Hematopoietic multipotent progenitor cell treated with erythropoietin and hydrocortisone succinate and interleukin-3 and kit ligand, for 4 days (in vitro differentiated cells): ENCODE measurements around the gene FUT4.

Experiments
- DNase-seq: peaks from one replicate; pipeline ENCODE4 v3.0.0-alpha.2; 2015

FUT4 gene

DNA sequence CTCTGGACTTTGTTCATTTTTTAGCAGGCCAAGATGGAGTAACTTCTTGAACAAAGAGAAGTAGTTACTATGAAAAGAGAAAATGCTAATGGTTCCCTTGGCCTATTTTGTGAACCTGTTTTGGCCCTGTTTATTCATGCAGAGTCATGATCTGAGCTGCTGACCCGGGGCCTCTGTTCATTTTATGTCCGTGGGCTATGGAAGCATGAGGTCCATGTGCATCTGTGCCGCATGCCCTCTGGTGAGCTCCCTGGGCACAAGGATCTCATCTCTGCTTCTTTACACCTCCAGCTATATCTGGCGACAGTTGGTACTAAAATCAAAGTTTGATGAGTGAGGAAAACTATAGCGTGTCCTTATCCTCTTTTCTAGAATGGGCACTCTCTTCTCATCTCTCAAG lies 24.5 kb downstream of the FUT4 start:
- no peak for DNase-seq

DNA sequence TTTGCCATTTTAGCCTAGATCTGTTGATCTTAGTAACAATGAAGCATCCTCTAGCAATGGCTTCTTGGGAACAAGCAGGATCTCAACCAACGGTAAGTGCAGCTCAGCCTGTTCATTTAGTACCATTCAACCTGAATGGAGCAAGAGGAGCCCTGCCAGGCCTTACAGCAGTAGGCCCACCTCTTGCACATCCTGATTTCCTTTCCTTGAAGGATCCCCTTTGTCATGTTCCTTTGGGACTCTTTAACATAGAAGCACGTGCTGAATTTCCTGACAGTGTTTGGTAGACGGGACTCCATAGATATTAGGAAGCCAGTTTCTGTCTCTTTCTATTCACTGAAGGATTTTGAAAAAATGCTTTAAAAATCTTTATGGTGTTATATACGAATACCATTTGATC lies 25.0 kb downstream of the FUT4 start:
- DNase-seq = no peak

DNA sequence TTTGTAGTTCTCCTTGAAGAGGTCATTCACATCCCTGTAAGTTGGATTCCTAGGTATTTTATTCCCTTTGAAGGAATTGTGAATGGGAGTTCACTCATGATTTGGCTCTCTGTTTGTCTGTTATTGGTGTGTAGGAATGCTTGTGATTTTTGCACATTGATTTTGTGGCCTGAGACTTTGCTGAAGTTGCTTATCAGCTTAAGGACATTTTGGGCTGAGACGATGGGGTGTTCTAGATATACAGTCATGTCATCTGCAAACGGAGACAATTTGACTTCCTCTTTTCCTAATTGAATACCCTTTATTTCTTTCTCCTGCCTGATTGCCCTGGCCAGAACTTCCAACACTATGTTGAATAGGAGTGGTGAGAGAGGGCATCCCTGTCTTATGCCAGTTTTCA lies 29.3 kb downstream of the FUT4 start:
- peak; percentile 48 for DNase-seq

DNA sequence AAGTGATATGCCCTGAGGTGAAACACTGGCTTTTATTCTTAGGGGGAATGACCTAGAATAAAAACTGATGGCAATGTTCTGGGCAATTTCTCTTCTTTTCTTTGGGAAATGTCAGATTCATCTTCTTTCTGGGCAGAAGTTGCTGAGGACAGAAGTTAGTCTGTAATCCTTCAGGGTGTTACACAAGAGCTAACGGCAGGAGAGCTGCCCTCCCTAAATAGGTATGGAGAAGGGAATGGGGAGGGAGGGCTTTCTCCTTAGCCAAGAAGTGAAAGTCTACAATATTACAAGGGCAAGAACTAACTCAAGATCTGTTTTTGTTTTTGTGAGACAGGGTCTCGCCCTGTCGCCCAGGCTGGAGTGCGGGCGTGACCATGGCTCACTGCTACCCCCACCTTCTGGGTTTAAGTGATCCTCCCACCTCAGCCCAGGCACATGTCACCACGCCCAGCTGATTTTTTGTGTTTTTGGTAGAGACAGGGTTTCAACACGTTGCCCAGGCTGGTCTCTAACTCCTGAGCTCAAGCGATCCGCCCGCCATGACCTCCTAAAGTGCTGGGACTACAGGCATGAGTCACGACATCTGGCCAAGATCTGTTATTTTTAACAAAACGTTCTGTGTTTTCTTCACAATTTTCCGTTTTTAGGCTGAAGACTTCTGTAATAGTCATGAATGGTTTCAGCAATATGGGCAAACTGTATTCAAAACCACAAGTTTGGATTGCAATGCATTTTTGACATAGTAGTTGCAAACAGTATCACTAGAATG lies 30.7 kb downstream of the FUT4 start:
- peak; percentile 70 for DNase-seq

GRCh38 chr11:94576306-94576705 lies 32.6 kb downstream of the FUT4 start:
- no peak for DNase-seq

DNA sequence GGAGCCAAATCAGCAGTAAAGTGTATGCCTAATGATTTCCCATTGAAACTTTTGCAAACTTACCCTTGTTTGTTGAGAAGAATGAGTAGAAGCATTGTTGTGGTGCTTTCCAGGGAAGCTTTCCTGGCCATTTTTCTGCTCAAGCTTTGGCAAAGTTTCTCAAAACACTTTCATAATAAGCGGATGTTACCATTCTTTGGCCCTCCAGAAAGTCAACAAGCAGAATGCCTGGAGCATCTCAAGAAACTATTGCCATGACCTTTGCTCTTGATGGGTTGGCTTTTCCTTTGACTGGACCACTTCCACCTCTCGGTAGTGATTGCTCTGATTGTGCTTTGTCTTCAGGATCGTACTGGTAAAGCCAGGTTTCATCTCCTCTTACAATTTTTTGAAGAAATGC lies 34.1 kb downstream of the FUT4 start:
- DNase-seq = no peak

GRCh38 chr11:94581926-94582325 lies 38.2 kb downstream of the FUT4 start:
- DNase-seq = no peak

GRCh38 chr11:94583213-94583865 lies 39.6 kb downstream of the FUT4 start:
- DNase-seq = peak; percentile 20

DNA sequence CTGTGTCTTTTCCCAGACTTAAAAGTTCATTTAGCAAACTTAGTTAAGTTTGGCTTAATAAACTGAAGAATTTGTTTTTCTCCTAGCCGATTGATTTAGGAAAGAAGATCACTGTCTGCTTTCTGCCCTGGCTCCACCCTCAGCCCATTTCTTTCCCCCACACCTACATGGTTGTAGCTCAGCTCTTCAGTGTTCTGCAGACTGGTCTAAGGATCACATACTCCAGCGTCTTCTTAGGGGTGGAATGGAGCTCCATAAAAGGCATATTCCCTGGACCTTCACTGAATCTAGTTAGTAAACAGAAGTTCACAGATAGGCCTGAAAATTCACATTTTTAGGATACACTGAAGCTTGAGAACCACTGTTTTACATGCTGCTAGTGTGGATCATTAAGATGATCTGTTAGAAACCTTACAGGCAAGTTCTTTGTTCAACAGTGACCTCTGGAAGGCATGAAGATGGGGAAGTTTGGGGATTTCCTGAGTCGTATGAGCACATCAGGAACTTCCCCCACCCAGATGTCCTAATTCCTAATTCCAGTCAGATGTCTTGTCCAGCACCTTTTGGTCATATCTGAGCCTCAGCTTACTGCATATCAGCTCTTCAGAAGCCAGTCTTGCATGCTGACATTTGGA lies 40.3 kb downstream of the FUT4 start:
- peak; percentile 8 for DNase-seq

DNA sequence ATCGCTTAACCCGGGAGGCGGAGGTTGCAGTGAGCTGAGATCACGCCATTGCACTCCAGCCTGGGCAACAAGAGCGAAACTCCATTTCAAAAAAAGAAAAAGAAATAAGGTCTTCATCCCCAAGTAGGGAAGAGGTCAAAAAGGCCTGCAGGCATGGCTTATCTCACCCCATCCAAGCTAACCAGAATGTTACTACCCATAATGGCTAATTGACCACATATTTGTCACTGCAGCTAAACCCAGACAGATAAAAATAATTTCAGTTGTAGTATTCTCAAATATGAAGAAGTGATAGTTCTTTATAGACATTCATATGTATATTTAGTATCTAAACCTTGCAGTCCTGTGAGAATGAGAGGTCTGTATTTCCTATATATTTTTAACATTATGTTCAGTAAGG lies 41.3 kb downstream of the FUT4 start:
- DNase-seq = peak; percentile 56

- DNase-seq = no peak
Observed at GRCh38 chr11:94585399-94585798, 41.7 kb downstream of the FUT4 start.

GRCh38 chr11:94586546-94586945 lies 42.8 kb downstream of the FUT4 start:
- DNase-seq = no peak

DNA sequence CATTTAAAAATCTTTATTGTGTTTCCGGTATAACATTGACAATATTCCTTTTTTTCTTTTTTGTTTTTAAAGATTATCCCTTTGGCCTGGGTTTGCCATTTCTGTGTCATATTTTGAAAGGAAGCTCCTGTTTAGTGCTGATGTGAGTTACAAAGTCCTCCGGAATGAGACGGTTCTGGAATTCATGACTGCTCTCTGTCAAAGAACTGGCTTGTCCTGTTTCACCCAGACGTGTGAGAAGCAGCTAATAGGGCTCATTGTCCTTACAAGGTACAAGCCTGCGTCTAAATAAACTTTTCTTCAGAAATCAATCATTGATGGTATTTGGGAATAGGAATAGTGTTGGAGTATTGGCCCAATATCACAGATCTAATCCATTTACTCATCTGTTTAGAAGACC lies 43.3 kb downstream of the FUT4 start:
- no peak for DNase-seq

GRCh38 chr11:94588366-94588942 lies 44.7 kb downstream of the FUT4 start:
- no peak for DNase-seq

- DNase-seq = no peak
Observed at GRCh38 chr11:94590352-94591041, 46.8 kb downstream of the FUT4 start.

DNA sequence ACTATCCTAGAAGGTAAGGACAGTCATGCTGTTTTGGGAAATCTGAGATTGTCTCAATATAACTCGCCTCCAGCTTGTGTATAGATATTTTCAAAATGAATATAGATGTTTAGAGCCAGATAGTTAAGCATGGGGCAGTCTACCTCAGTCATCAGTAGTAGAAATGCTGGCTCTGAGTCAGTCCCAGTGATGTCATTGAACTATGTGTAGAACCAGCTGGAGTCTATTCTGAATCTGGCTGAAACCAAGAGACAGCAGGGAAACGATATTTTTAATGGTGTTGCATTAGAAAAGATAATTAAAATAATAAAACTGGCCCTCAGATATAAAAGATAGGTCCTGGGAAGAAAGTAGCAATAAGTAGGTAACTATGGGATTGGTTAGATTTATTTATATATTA lies 49.3 kb downstream of the FUT4 start:
- no peak for DNase-seq

- DNase-seq = no peak
Observed at GRCh38 chr11:94595076-94595475, 51.4 kb downstream of the FUT4 start.

- peak; percentile 81 for DNase-seq
Observed at GRCh38 chr11:94597896-94598295, 54.2 kb downstream of the FUT4 start.
